ENCODE measurements around the gene CCSER2.

- peak; percentile 33 to 63 (median 58) for TF ChIP-seq CTCF (IDR thresholded peaks at IDR 0.05)
- no peak for TF ChIP-seq POLR2A (IDR thresholded peaks at IDR 0.05)
These were observed 101.6 kb downstream of the CCSER2 start for GRCh38 chr10:84429926-84430520.

All from adrenal gland (tissue), 5 donors.